DMS153 treated with DMSO at 0.1 percent for 48 hours (cell line): ENCODE results near the gene CCS.
"Not testable (repeated sequence)": the region's sequence is repeated elsewhere in the genome, so short reads cannot be mapped to it uniquely, and the experiment has no call there.

Source experiments
- DNase-seq: peaks from one replicate; lab custom pipeline; 2025; ENCODE audit not compliant: unreplicated experiment; lab: John Stamatoyannopoulos, UW

Gene CCS

GRCh38 chr11:66561178-66561974 lies 31.6 kb upstream of the CCS start:
- DNase-seq: no peak

GRCh38 chr11:66561975-66562248 lies 31.1 kb upstream of the CCS start:
- no peak for DNase-seq

GRCh38 chr11:66562275-66562674 lies 30.7 kb upstream of the CCS start:
- no peak for DNase-seq

GRCh38 chr11:66562907-66563583 lies 29.9 kb upstream of the CCS start:
- no peak for DNase-seq

GRCh38 chr11:66563832-66564231 lies 29.2 kb upstream of the CCS start:
- no peak for DNase-seq

GRCh38 chr11:66564538-66564937 lies 28.4 kb upstream of the CCS start:
- DNase-seq: no peak

GRCh38 chr11:66564984-66565383 lies 28.0 kb upstream of the CCS start:
- no peak for DNase-seq

GRCh38 chr11:66566221-66566620 lies 26.8 kb upstream of the CCS start:
- DNase-seq: no peak

GRCh38 chr11:66567787-66568123 lies 25.2 kb upstream of the CCS start:
- DNase-seq: no peak

- peak; percentile 58 for DNase-seq
Measured at GRCh38 chr11:66568124-66568916, 24.7 kb upstream of the CCS start, which contains the start of gene CTSF. Gene CTSF, minus strand, starts transcription at chr11:66568606. Its CDS starts 120 bp downstream, at chr11:66568486.

- DNase-seq: no peak
Measured at GRCh38 chr11:66569076-66569475, 23.9 kb upstream of the CCS start.

GRCh38 chr11:66570079-66570849 lies 22.7 kb upstream of the CCS start:
- DNase-seq: no peak

- no peak for DNase-seq
Measured at GRCh38 chr11:66570850-66571180, 22.2 kb upstream of the CCS start.

- no peak for DNase-seq
Measured at GRCh38 chr11:66579017-66579606, 13.9 kb upstream of the CCS start.

- DNase-seq: no peak
Measured at GRCh38 chr11:66580803-66581202, 12.2 kb upstream of the CCS start.

GRCh38 chr11:66581261-66581660 lies 11.7 kb upstream of the CCS start:
- DNase-seq: no peak

GRCh38 chr11:66582565-66583147 lies 10.3 kb upstream of the CCS start:
- DNase-seq: not testable (repeated sequence)

- not testable (repeated sequence) for DNase-seq
Measured at GRCh38 chr11:66585447-66585846, 7.5 kb upstream of the CCS start.

- DNase-seq: no peak
Measured at GRCh38 chr11:66586136-66586535, 6.8 kb upstream of the CCS start.

GRCh38 chr11:66589315-66589714 lies 3.7 kb upstream of the CCS start:
- DNase-seq: not testable (repeated sequence)
